ENCODE data around the gene CERS6. TPM values are rescaled to one million over a fixed set of nuclear protein-coding genes. Genes with fewer than 3 reads are reported as not detected.

Gene CERS6
- total and polyA plus RNA-seq, 2 of the 8 experiments (the other 6 are each of a cell fraction or from before 2014, with no cell fraction given) = 6.8 to 28.2 TPM

GRCh38 chr2:168555283-168555682 lies 99.2 kb downstream of the CERS6 start (continued):
- TF ChIP-seq CHD7 (IDR thresholded peaks at IDR 0.05; ENCODE audit: insufficient replicate concordance, low read length) (no peak), YY1 (IDR thresholded peaks at IDR 0.05; ENCODE audit: low read depth, low read length) (no peak), EP300 (IDR thresholded peaks at IDR 0.05; ENCODE audit: borderline replicate concordance in 1 of 2, low read depth in 2 of 2, low read length in 2 of 2) (no peak), FOSL1 (IDR thresholded peaks at IDR 0.05; ENCODE audit: insufficient read depth, low read depth, low read length) (no peak), SIRT6 (IDR thresholded peaks at IDR 0.05; ENCODE audit: low read length) (no peak), ZNF274 (IDR thresholded peaks at IDR 0.05; ENCODE audit: borderline replicate concordance, extremely low read depth, low read length) (no peak), USF2 (IDR thresholded peaks at IDR 0.05; ENCODE audit: low read length) (no peak), JUND (IDR thresholded peaks at IDR 0.05; ENCODE audit: low read length) (no peak)
